Measurements from ENCODE around the gene B4GALNT2.
"Not testable (repeated sequence)": the region's sequence is repeated elsewhere in the genome, so short reads cannot be mapped to it uniquely, and the experiment has no call there.

Gene B4GALNT2, protein sequence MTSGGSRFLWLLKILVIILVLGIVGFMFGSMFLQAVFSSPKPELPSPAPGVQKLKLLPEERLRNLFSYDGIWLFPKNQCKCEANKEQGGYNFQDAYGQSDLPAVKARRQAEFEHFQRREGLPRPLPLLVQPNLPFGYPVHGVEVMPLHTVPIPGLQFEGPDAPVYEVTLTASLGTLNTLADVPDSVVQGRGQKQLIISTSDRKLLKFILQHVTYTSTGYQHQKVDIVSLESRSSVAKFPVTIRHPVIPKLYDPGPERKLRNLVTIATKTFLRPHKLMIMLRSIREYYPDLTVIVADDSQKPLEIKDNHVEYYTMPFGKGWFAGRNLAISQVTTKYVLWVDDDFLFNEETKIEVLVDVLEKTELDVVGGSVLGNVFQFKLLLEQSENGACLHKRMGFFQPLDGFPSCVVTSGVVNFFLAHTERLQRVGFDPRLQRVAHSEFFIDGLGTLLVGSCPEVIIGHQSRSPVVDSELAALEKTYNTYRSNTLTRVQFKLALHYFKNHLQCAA

GRCh38 chr17:49132699-49133364 is at the start of gene B4GALNT2:
B4GALNT2 (plus strand) TSS chr17:49132769; CDS start chr17:49132793, 24 bp downstream.
- no peak for DNase-seq

- DNase-seq, result not testable (repeated sequence)
These were observed 47.5 kb upstream of the B4GALNT2 start for GRCh38 chr17:49085046-49085445.

DNA sequence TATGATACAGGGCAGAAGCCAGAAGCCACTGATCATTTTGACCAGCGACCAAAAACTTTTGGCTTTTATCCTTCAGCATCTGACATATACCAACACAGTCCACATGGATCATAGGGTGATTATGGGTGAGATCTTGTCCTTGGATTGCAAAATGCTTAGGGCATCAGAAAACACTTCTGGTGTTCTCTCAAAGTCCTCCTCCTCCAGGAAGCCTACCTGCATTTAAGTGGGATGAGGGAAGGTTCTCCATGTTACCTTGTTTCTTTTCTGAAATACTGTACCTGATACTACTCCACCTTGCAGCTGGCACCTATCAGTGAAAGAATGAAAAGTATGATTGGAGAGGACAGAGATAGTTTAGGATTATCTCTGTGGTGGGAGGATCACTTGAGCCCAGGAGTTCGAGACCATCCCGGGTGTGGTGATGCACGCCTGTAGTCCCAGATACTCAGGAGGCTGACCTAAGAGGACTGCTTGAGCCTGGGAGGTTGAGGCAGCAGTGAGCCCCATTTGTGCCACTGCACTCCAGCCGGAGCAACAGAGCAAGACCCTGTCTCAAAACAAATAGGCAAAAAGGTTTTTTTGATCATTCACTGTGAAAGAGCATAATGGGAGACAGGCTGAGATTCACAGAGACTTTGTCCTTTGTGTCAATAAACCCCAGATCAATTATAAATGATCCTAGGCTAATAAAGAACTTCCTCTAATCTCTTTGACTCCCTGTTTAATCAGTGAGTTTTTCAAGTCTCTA is 46.8 kb upstream of the B4GALNT2 start:
- DNase-seq, result no peak

- no peak for DNase-seq
These were observed 46.3 kb upstream of the B4GALNT2 start for GRCh38 chr17:49086316-49086605.

GRCh38 chr17:49086649-49087048 is 45.9 kb upstream of the B4GALNT2 start:
- DNase-seq, result no peak

DNA sequence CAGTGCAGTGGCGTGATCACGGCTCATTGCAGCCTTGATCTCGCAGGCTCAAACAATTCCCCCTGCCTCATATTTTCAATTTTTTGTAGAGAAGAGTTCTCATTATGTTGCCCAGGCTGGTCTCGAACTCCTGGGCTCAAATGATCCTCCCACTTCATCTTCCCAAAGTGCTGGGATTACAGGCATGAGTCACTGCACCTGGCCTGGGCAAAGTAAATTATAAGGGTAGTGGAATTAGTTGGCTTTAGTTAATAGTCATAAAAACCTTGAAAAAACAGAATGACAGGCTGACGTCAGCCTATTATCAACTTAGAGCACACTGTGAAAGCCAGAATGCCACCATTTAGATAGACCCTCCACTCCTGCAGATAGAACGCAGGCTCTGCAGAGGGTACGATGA is 43.5 kb upstream of the B4GALNT2 start:
- peak; percentile 9 for DNase-seq

GRCh38 chr17:49090878-49091594 is 41.5 kb upstream of the B4GALNT2 start:
- no peak for DNase-seq

- peak; percentile 27 for DNase-seq
These were observed 39.4 kb upstream of the B4GALNT2 start for GRCh38 chr17:49093131-49093530.

GRCh38 chr17:49100601-49101000 is 32.0 kb upstream of the B4GALNT2 start:
- no peak for DNase-seq

GRCh38 chr17:49101054-49101534 is 31.5 kb upstream of the B4GALNT2 start:
- peak; percentile 15 for DNase-seq

- not testable (repeated sequence) for DNase-seq
These were observed 29.2 kb upstream of the B4GALNT2 start for GRCh38 chr17:49103360-49103759.

- DNase-seq, result no peak
These were observed 28.0 kb upstream of the B4GALNT2 start for GRCh38 chr17:49104511-49105074.

DNA sequence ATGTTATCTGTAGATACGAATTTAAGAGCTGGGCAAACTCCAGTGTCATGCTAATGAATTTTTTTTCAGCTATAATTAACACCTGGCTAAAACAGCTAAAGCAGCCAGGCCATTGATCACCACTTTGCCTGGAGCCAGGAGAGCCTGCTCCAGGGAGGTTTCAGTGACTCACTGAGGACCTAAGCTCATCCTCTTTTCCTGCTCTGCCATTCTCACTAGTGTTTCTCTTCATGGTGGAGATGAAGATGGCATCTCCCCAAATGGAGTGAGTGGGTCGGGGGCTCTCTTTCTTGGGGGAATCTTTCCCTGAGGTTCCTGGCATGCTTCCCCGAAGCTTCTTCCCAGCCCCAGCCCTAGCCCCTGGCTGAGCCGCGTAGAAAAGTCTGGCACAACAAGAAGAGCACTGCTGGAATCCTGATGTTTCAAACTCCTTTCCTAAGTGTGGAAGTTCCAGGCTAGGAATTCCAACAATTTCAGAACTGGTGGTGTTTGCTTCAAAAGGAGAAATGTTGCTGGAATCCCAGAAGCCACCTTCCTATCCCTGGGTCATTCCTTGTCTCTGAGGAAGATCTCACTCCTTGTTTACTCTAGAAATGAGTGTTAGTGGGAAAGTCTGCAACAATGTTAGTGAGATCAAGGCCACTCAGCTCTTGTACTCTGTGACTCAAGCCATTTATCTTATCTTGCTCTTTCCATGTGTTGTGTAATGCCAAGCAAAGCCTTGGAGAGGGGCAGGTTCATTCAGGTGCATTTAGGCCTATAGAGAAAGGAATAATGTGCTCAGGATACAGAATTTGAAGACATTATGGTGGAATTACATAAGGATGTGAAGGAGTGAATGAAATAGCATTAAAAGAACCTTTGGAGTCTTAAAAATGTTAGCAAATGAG is 26.0 kb upstream of the B4GALNT2 start:
- DNase-seq, result no peak

DNA sequence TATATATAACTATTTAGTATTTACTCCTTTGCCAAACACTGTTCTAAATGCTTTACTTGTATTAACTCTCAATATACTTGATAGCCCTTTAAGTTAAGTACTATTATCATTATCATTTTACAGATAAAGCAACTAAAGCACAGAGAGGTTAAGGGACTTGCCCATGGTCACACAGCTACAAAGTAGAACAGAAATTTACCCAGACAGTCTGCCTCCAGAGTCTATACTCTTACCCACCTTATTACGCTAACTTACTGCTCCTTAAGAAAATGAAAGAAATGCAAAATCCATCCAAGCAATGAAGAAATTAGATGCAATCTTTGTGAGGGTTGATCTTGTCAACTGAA is 25.4 kb upstream of the B4GALNT2 start:
- DNase-seq, result no peak

GRCh38 chr17:49108318-49108717 is 24.3 kb upstream of the B4GALNT2 start:
- peak; percentile 65 for DNase-seq

DNA sequence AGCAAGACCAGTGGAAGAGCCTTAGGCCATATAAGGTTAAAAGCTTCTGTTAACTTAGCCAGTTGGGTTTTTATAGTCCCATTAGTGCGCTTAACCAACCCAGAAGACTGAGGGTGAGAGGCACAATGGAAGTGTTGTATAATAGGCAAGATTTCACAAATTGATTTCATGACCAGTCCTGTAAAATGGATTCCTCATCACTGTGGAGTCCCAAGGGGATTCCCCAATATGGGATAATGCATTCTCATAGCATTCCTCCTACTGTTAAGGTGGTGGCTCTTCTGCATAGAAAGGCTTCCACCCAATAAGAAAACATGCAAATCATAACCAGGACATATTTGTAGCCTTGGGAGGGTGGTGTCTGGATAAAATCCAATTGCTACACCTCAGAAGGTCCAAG is 22.1 kb upstream of the B4GALNT2 start:
- DNase-seq, result no peak

DNA sequence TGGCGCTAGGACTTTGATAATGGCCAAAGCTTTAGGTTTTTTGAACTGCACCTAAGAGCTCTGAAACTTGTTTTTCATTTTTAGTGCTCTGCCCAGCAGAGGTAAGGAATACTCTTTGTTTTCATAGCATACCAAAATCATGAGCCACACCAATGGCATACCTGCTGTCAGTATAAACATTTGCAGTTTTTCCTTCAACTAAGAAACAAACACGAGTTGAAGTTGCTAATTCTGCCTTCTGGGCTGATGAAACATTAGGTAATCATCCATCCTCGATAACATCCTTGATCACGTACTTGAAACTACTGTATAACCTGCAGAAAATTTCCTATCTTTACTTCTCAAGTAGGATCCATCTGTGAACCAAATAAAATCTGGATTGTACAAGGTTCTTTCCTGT is 20.6 kb upstream of the B4GALNT2 start:
- DNase-seq, result no peak

- DNase-seq, result no peak
These were observed 19.6 kb upstream of the B4GALNT2 start for GRCh38 chr17:49112936-49113335.

DNA sequence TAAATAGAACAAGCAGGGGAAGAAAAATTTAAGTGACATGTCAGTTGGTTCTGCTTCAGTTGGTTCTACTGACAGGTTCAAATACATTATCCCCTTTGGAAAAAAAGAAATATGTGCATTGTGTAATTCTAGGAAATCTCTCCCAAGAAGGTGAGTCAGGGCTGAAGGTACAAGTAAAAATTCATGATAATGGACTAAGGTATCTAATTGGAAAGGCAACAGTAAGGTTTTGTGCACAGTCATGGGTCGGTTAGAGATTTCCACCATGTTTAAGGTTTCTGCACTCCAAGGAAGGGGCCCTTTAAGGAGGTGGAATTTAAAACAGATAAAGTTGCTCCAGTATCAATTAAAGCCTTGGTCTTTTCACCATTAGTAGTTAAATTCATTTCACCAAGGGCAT is 17.9 kb upstream of the B4GALNT2 start:
- DNase-seq, result no peak

- no peak for DNase-seq
These were observed 14.9 kb upstream of the B4GALNT2 start for GRCh38 chr17:49117587-49118230.

- no peak for DNase-seq
These were observed 12.4 kb upstream of the B4GALNT2 start for GRCh38 chr17:49120166-49120565.

Data from NCI-H69 (cell line).